Vagina (tissue), 2 donors: Measurements from ENCODE around the gene SLFN13.

Experiments
- CTCF ChIP-seq, 3 experiments: fragments of 450-650 bp in 2 of 3; fragments of 200-600 bp in 1 of 3; sonication (generic) in 1 of 3; IDR thresholded peaks; one replicate each; pipeline ENCODE4 v1.5.1; 2017 to 2019; ENCODE audit warnings: antibody characterized with exemption in 3 of 3, mild to moderate bottlenecking in 2 of 3, moderate library complexity in 2 of 3
- POLR2A ChIP-seq, 2 donors: fragments of 450-650 bp; IDR thresholded peaks; one replicate each; pipeline ENCODE4 v1.6.1; 2017; ENCODE audit warnings: antibody characterized with exemption in 2 of 2, mild to moderate bottlenecking in 2 of 2, moderate library complexity in 2 of 2
- POLR2AphosphoS5 ChIP-seq, 2 donors: sonication (generic); formaldehyde crosslinking; IDR thresholded peaks; one replicate each; pipeline ENCODE4 v1.9.0; 2017; ENCODE audit warnings: antibody characterized with exemption in 2 of 2, mild to moderate bottlenecking in 2 of 2, low read depth in 1 of 2; ENCODE audit not compliant: insufficient read depth in 1 of 2

- no peak for TF ChIP-seq POLR2AphosphoS5 (IDR thresholded peaks at IDR 0.05; ENCODE audit: insufficient read depth in 1 of 2, low read depth in 1 of 2)
- no peak for TF ChIP-seq CTCF (IDR thresholded peaks at IDR 0.05)
- TF ChIP-seq POLR2A (IDR thresholded peaks at IDR 0.05) = no peak
Observed at GRCh38 chr17:35416659-35417058, 31.9 kb downstream of the SLFN13 start.
